ENCODE measurements around the gene DET1. TPM values are rescaled to one million over a fixed set of nuclear protein-coding genes. Genes with fewer than 3 reads are reported as not detected.
"Not testable (repeated sequence)": the region's sequence is repeated elsewhere in the genome, so short reads cannot be mapped to it uniquely, and the experiment has no call there.

DET1 gene
- total RNA-seq, 6 donors from 2014 or later = 2.9 to 13.6 (median 5.3) TPM

DNA sequence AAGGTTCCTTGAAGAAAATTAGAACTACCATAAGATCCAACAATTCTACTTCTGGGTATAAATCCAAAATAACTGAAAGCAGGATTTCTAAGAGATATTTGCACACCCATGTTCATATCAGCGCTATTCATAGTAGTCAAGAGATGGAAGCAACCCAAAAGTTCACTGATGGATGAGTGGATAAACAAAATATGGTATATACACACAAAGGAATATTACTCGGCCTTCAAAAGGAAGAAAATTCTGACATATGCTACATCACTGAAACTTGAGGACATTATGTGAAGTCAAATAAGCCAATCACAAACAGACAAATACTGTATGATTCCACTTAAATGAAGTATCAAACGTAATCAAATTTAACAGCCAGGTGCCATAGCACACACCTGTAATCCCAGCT, 13.1 kb downstream of the DET1 start:
- no peak overlapping the region for H3K27ac ChIP-seq
- ATAC-seq (ENCODE audit: low FRiP score in 2 of 2) (no peak), DNase-seq (no peak)
- 74 to 96% methylated on average over 3 of the region's 3 CpGs for WGBS, 2 donors
- H3K27me3 ChIP-seq = no peaks in the 10 kb centered on the region
- H3K9me3 ChIP-seq = no peaks in the 10 kb centered on the region
- no peak for TF ChIP-seq POLR2A (IDR thresholded peaks at IDR 0.05)
- peaks cover 0 to 24% (median 14%) of the 10 kb centered on the region in 4 donors for H3K36me3 ChIP-seq
- no peak overlapping the region for H3K4me3 ChIP-seq
- H3K4me1 ChIP-seq = no peaks in the 10 kb centered on the region

DNA sequence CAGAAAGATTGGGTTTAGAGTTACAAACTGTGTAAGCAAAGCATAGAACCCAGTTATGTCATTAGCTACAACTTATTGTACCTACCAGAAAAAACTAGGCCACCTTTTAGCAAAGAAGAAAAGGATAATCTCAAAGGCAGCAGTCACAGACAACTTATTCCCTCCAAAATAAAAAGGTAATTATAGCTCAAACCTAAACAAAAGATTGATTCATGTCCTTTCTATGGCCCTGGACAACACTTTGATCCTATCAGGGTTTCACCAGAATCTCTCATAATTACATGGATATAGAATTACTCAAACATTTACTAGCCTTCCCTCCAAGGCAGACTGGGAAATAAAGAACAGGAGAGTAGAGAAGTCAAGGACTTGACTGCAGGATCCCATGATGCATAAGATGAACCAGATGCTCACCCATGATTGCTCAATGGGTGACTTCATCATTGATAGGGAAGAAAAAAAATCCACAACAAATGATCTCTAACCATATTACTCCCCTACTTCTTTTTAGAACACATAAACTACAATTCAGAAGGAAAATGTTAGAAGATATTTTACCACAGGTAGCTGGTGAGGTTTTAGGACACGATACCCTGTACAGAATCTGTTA, 17.4 kb downstream of the DET1 start:
- H3K9me3 ChIP-seq = no peaks in the 10 kb centered on the region
- DNase-seq (no peak), ATAC-seq (ENCODE audit: low FRiP score in 2 of 2) (no peak)
- H3K27ac ChIP-seq = no peak overlapping the region
- TF ChIP-seq, protein P1, sequence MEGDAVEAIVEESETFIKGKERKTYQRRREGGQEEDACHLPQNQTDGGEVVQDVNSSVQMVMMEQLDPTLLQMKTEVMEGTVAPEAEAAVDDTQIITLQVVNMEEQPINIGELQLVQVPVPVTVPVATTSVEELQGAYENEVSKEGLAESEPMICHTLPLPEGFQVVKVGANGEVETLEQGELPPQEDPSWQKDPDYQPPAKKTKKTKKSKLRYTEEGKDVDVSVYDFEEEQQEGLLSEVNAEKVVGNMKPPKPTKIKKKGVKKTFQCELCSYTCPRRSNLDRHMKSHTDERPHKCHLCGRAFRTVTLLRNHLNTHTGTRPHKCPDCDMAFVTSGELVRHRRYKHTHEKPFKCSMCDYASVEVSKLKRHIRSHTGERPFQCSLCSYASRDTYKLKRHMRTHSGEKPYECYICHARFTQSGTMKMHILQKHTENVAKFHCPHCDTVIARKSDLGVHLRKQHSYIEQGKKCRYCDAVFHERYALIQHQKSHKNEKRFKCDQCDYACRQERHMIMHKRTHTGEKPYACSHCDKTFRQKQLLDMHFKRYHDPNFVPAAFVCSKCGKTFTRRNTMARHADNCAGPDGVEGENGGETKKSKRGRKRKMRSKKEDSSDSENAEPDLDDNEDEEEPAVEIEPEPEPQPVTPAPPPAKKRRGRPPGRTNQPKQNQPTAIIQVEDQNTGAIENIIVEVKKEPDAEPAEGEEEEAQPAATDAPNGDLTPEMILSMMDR (IDR thresholded peaks at IDR 0.05) = no peak
- TF ChIP-seq POLR2A (IDR thresholded peaks at IDR 0.05) = no peak
- no peak for TF ChIP-seq EP300 (IDR thresholded peaks at IDR 0.05)
- no peak for TF ChIP-seq POLR2AphosphoS5 (IDR thresholded peaks at IDR 0.05)
- H3K36me3 ChIP-seq = peaks cover 0 to 51% (median 26%) of the 10 kb centered on the region in 4 donors
- no peak overlapping the region for H3K4me3 ChIP-seq
- H3K4me1 ChIP-seq = no peaks in the 10 kb centered on the region
- H3K27me3 ChIP-seq = no peaks in the 10 kb centered on the region
- WGBS, 2 donors = 95 to 100% methylated on average over 1 of the region's 1 CpG

DNA sequence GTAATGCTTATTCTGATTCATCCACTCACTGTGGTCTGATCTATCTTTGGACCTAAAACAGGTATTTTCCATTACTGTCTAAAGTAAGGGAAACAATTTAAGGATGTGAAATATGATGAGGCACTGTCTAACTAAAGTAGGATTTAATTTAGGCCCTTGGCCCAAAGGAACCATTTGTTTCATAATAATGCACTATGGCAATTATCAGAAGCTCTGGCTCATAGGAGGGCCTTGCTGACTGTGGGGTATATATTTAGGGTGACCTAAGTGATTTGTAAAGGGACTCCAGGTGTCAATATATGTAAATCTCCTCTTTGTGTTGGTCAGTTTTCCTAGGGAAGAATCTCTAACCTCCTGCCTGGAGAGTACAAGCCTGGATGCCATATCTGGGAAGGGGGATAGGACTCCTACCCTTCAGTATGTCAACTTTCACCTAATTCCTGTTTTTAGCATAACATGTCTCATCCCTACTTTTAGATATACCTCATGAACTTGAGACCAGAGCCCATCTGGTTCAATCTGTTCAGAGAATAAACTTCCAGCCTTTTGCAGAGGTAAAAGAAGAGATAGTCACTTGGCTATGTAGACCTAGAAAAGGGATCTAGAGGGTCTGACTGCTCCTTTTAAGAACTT, 20.1 kb downstream of the DET1 start:
- Histone ChIP-seq H3K9me3 (no peaks in the 10 kb centered on the region), H3K4me3 (no peak overlapping the region), H3K27ac (no peak overlapping the region), H3K4me1 (no peaks in the 10 kb centered on the region), H3K36me3 (peaks cover 0 to 49% (median 24%) of the 10 kb centered on the region in 4 donors), H3K27me3 (no peaks in the 10 kb centered on the region)
- DNase-seq (no peak), ATAC-seq (ENCODE audit: low FRiP score in 2 of 2) (no peak)
- no peak for TF ChIP-seq EP300 (IDR thresholded peaks at IDR 0.05)
- TF ChIP-seq POLR2AphosphoS5 (IDR thresholded peaks at IDR 0.05) = no peak
- TF ChIP-seq POLR2A (IDR thresholded peaks at IDR 0.05) = no peak
- TF ChIP-seq, protein P1 (IDR thresholded peaks at IDR 0.05) = no peak

DNA sequence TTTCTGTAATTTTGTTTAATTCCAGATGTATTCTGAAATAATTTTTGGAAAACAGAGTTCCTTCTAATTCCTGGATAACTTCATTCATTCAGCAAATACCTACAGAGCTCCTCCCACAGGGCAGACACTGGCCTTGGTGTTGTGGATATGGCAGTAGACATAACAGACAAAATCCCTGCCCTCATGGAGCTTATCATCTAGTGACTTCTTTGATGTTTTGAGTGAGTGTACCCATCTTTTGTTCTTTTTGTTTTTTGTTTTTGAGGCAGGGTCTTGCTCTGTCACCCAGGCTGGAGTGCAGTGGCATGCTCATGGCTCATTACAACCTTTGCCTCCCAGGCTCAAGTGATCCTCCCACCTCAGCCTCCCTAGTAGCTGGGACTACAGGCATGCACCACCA, 21.1 kb downstream of the DET1 start:
- no peak for ATAC-seq (ENCODE audit: low FRiP score in 2 of 2)
- no peaks in the 10 kb centered on the region for H3K27me3 ChIP-seq
- no peak for DNase-seq
- H3K36me3 ChIP-seq = peaks cover 0 to 39% (median 15%) of the 10 kb centered on the region in 4 donors
- no peak overlapping the region for H3K27ac ChIP-seq
- H3K4me3 ChIP-seq = no peak overlapping the region
- H3K9me3 ChIP-seq = no peaks in the 10 kb centered on the region
- no peaks in the 10 kb centered on the region for H3K4me1 ChIP-seq
- no peak for TF ChIP-seq POLR2A (IDR thresholded peaks at IDR 0.05)
- TF ChIP-seq POLR2AphosphoS5 (IDR thresholded peaks at IDR 0.05) = no peak
- TF ChIP-seq EP300 (IDR thresholded peaks at IDR 0.05) = no peak
- TF ChIP-seq, protein P1 (IDR thresholded peaks at IDR 0.05) = no peak

DNA sequence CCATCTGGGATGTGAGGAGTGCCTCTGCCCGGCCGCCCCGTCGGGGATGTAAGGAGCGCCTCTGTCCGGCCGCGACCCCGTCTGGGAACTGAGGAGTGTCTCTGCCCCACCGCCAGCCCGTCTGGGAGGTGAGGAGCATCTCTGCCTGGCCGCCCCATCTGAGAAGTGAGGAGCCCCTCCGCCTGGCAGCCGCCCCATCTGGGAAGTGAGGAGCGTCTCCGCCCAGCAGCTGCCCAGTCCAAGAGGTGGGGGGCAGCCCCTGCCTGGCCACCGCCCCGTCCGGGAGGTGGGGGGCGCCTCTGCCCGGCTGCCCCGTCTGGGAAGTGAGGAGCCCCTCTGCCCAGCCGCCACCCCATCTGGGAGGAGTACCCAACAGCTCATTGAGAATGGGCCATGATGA, 22.4 kb downstream of the DET1 start:
- peaks cover 0 to 27% (median 11%) of the 10 kb centered on the region in 4 donors for H3K36me3 ChIP-seq
- not testable (repeated sequence) for ATAC-seq (ENCODE audit: low FRiP score in 2 of 2); H3K9me3 ChIP-seq; H3K4me1 ChIP-seq; H3K4me3 ChIP-seq; H3K27me3 ChIP-seq; H3K27ac ChIP-seq
- WGBS, 2 donors = 98 to 100% methylated on average over 1 to 23 of the region's 23 CpGs
- peak in 1 of 2 donors; percentile 56 for DNase-seq

DNA sequence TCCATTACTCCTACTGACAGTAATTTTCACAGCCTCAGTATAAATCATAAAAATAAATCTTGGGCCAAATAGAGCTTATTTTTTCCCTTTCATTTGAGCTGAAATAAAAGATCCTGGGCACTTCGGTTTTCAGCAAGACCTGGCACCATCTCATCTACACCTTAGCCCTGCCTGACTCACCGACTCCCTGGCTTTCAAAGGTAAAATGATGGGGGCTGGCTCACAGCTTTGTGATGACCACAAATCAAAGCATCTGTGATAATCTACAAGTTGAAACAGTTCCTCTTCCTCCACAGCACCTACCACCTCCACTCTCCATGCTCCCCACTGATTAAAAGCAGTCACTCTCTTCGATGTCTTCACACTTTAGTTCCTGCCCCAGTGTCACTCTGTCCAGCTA, 27.6 kb downstream of the DET1 start:
- Histone ChIP-seq H3K4me1 (no peaks in the 10 kb centered on the region), H3K4me3 (no peak overlapping the region), H3K27me3 (no peaks in the 10 kb centered on the region), H3K9me3 (no peaks in the 10 kb centered on the region), H3K27ac (no peak overlapping the region), H3K36me3 (peaks cover 0 to 14% (median 1%) of the 10 kb centered on the region in 4 donors)
- 95 to 97% methylated on average over 3 of the region's 3 CpGs for WGBS, 2 donors
- DNase-seq (no peak), ATAC-seq (ENCODE audit: low FRiP score in 2 of 2) (no peak)
- no peak for TF ChIP-seq POLR2A (IDR thresholded peaks at IDR 0.05)
- TF ChIP-seq, protein P1 (IDR thresholded peaks at IDR 0.05) = no peak

Measured in upper lobe of left lung (tissue), 6 donors.